GM12875 (cell line): Measurements from ENCODE around the gene DISP3.

Source experiments
- H3K4me3 ChIP-seq: one replicate; pipeline ENCODE4 v1.5.1; 2011; ENCODE audit warnings: low read depth, low read length, control low read depth
- TF ChIP-seq, protein P1 (sequence below): IDR thresholded peaks from 2 replicates; pipeline ENCODE4 v1.5.1; 2011; ENCODE audit warnings: low read depth, mild to moderate bottlenecking, control low read depth, inconsistent platforms, low read length, moderate library complexity, borderline replicate concordance; ENCODE audit not compliant: insufficient read depth

The DISP3 gene

DNA sequence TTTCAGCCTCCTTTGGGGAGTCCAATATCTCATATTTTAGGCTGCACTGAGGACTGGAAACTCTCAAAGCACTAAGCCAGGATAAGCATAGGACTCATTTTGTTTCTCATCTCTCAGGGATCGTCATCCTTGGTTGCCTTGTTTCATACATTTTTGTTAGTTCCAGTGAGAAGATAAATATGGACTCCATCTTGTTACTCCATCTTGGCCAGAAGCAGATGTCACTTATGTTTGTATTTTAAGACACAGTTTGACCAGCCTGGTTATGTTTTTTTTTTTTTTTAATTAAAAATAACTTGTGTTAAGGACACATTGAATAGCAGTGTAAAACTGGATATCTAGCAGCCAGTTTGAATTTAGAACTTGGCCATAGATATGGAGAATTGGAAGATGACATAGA lies 34.7 kb downstream of the DISP3 start:
- TF ChIP-seq, protein P1, sequence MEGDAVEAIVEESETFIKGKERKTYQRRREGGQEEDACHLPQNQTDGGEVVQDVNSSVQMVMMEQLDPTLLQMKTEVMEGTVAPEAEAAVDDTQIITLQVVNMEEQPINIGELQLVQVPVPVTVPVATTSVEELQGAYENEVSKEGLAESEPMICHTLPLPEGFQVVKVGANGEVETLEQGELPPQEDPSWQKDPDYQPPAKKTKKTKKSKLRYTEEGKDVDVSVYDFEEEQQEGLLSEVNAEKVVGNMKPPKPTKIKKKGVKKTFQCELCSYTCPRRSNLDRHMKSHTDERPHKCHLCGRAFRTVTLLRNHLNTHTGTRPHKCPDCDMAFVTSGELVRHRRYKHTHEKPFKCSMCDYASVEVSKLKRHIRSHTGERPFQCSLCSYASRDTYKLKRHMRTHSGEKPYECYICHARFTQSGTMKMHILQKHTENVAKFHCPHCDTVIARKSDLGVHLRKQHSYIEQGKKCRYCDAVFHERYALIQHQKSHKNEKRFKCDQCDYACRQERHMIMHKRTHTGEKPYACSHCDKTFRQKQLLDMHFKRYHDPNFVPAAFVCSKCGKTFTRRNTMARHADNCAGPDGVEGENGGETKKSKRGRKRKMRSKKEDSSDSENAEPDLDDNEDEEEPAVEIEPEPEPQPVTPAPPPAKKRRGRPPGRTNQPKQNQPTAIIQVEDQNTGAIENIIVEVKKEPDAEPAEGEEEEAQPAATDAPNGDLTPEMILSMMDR, result no peak
- no peak overlapping the region for H3K4me3 ChIP-seq

DNA sequence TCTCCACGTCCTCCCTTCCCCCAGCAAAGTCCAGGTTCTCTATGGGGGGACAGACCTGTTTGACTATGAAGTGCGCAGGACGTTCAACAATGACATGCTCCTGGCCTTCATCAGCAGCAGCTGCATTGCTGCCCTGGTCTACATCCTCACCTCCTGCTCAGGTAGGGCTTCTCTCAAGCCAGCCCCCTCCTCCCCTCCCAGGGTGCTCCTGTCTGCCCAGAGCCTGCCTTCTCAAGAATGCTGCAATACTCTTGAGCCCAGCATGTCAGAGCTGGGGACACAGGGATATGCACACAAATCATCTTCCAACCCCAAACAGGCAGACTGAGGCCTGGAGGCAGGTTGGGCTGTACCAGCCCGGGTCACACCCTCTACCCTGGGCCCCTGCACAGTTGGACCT lies 35.4 kb downstream of the DISP3 start:
- TF ChIP-seq, protein P1, result no peak
- no peak overlapping the region for H3K4me3 ChIP-seq

DNA sequence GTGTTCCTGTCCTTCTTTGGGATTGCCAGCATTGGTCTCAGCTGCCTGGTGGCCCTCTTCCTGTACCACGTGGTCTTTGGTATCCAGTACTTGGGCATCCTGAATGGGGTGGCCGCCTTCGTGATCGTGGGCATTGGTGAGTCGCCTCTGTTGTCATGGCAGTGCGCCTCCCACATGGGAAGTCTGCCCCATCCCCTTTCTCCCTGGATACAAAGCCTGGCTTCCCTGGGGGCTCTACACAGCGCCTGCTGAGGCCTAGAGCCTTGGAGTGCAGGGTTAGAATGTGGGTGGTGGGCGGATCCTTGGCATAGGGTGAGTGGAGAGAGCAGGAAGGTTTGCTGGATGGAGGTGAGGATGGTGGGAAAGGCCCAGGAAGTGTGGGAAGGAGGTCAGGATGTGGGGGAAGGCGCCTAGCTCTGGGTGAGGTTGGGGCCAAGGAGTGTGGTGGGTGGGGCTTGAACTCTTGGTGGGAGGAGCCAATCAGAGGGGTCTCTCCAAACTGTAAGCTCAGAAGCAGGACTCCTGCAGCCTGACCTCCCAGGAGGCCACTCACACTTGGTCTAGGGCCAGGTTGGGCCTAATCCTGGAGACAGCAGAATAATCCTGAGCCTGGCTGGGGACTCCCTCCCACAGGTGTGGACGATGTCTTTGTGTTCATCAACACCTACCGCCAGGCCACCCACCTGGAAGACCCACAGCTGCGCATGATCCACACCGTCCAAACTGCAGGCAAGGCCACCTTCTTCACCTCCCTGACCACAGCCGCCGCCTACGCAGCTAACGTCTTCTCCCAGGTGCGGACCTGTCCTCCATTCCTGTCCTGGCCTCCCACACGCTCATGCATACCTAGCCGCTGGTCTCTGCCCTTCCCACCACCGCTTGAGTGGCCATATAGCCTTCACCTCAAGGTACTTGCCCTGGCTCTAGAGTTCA lies 36.7 kb downstream of the DISP3 start:
- H3K4me3 ChIP-seq, result no peak overlapping the region
- TF ChIP-seq, protein P1, result no peak

DNA sequence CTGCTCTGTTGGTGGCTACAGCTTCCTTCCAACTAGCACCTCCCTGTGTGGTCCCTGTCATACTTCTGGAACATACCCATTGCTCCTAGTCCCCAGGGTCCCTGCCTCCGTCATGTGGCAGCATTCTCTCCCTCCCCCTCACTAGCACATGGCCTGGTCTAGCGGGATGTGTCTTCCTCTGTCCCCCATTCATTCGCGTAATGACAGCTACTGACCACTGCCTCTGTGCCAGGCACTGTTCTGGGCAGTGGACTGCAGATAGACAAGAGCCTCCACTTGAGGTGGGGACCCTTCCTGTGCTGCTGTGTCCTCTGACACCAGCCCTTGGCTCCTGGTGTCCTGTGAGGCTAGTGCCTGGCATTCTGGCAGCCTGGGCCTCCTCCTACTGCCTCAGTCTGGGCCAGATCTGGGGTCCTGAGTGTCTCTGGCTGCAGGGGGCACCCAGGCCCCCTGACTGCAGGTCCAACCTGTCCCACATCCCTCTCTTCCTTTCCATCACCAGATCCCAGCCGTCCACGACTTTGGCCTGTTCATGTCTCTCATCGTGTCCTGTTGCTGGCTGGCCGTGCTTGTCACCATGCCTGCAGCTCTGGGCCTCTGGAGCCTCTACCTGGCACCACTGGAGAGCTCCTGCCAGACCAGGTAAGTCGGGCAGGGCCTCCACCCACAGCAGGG lies 38.1 kb downstream of the DISP3 start:
- TF ChIP-seq, protein P1, result no peak

DNA sequence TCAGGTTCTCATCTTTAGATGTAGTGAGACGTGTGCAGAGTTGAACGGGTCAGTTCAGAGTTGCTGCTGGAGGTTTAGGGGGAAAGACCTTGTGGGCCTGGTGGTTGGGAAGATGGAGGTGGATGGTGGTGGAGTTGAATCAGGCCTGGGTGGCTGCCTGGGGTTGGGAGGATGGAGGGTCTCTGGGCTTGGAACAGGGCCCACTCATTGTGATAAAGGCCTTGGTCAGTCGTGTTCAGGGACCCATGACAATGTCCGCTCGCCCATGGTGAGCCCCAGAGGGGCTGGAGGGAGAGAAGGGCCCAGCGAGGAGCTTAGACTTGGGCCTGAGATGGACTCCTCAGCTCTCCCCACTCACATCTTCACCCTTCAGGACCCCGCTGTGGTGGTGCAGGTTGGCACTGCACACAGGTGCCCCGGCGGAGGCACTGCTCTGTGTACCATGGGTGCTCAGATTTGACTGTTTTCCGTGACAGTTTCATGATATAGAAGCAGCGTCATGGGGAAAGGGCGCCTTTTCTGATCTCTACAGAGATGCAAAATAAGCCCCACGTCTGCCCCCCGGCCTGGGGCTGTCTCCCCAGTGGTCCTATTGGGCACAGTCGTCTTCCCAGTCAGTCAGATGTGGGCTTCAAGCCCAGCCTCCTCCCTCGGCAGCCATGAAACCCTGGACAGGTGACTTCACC lies 39.2 kb downstream of the DISP3 start:
- H3K4me3 ChIP-seq, result no peak overlapping the region
- TF ChIP-seq, protein P1, result no peak

More for the DNA sequence above, 38.1 kb downstream of the DISP3 start:
- no peak overlapping the region for H3K4me3 ChIP-seq

DNA sequence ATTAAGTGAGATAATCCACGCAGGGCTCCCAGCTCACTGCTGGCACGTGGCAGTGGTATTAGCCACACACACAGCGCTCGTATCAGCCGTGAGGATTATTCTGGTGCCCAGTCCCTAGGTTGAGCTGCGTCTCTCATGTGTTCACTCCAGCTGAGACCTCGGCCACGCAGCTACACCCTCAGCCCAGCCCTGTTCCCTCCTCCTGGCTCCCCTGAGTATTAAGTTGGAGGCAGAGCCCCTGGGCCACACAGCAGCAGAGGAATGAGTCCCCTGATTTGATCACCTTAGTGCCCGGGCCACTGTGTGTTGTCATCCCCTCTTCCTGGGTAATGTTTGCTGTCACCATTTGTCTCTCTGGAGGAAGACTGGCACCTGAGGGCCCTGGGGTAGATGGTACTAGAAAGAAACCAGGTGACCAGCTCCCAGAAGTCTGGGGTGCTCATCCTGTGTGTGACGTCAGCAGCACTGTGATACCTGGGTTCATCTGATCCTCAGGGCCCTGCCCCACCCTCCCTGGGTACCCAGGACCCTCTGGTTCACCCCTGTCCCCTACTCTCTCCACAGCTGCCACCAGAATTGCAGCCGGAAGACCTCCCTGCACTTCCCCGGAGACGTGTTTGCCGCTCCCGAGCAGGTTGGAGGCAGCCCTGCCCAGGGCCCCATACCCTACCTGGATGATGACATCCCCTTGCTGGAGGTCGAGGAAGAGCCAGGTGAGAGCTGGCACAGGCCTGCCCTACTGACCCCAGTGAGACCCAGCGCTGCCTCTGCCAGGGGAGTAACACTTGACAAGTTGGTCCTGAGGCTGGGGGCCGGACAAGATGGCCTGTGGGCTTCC lies 40.1 kb downstream of the DISP3 start:
- H3K4me3 ChIP-seq, result no peak overlapping the region
- TF ChIP-seq, protein P1, result no peak
